ENCODE measurements around the gene BBOF1.

The BBOF1 gene

GRCh38 chr14:74029136-74029535 lies 10.0 kb downstream of the BBOF1 start:
- DNase-seq (ENCODE audit: low read depth) = no peak

GRCh38 chr14:74034572-74034971 lies 15.4 kb downstream of the BBOF1 start:
- DNase-seq (ENCODE audit: low read depth) = no peak

DNA sequence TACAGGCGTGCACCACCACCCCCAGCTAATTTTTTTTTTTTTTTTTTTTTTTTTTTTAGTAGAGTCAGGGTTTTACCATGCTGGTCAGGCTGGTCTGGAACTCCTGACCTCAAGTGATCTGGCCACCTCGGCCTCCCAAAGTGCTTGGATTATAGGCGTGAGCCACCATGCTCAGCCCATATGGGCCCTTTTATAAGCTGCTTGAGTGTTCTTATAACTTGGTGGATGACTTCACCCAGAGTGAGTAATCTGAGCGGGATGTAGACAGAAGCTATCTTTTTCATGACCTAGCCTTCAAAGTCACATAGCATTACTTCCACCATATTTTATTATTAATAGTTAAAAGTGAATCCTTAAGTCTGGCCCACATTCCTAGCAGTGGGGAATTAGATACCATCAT lies 16.4 kb downstream of the BBOF1 start:
- DNase-seq (ENCODE audit: low read depth) = no peak

- no peak for DNase-seq (ENCODE audit: low read depth)
These were observed 19.1 kb downstream of the BBOF1 start for GRCh38 chr14:74038020-74038859.

- no peak for DNase-seq (ENCODE audit: low read depth)
These were observed 23.1 kb downstream of the BBOF1 start for GRCh38 chr14:74042296-74042695.

DNA sequence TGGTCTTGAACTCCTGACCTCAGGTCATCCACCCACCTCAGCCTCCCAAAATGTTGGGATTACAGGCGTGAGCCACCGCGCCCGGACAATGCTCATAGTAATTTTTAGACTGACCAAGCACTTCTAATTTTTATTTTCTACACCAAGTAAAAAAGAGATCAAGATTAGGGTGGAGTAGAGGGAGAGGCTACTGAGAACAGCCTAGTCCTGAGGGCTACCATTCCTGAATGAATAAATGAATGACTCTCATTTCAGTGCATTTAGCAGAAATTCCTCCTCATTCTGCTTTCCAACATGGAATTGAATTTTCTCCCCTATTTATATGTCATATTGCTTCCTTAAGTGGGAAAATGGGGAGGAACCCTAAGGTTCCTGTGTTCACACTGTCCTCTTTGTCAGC lies 26.4 kb downstream of the BBOF1 start:
- no peak for DNase-seq (ENCODE audit: low read depth)

GRCh38 chr14:74048281-74048680 lies 29.1 kb downstream of the BBOF1 start:
- DNase-seq (ENCODE audit: low read depth) = no peak

DNA sequence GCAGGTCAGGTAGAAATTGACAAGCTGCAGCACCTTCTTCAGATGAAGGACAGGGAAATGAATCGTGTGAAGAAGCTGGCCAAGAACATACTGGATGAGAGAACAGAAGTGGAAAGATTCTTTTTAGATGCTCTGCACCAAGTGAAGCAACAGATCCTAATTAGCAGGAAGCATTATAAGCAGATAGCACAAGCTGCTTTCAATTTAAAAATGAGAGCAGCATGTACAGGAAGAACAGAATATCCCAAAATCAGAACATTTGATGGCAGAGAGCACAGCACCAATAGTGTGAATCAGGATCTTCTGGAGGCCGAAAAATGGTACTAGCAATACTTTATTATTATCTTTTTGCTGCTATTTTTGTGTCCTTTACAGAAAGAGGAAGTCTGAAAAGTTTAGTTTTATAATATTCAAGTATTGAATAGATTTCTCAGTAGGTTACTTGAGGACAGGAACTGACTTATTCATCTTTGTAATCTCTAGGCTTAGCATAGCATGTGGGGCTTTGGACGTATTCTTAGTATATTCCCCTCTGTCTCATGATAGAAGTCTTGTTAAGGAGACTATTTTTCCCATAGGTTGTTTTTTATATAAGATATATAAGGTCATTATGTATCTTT lies 30.8 kb downstream of the BBOF1 start:
- no peak for DNase-seq (ENCODE audit: low read depth)

GRCh38 chr14:74062809-74063150 lies 43.6 kb downstream of the BBOF1 start:
- no peak for DNase-seq (ENCODE audit: low read depth)

- no peak for DNase-seq (ENCODE audit: low read depth)
These were observed 45.3 kb downstream of the BBOF1 start for GRCh38 chr14:74064426-74064825.

DNA sequence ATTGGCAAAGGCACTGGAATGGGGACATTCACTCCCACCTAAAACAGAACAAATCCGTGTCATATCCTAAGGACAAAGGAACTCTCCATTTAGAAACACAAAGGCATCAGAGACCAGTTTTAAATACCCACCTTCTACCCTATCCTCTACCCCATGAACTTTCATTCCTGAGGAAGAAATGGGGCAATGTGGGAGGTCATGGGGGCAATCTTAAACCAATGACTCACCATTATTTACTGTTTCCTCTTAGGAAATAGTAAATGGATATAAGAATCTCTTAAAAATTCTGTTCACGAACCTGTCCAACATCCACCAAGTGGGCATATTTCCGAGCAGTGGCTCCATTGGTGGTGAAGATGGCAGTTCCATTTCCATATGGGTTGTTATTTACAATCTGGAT lies 45.7 kb downstream of the BBOF1 start:
- DNase-seq (ENCODE audit: low read depth) = no peak

DNA sequence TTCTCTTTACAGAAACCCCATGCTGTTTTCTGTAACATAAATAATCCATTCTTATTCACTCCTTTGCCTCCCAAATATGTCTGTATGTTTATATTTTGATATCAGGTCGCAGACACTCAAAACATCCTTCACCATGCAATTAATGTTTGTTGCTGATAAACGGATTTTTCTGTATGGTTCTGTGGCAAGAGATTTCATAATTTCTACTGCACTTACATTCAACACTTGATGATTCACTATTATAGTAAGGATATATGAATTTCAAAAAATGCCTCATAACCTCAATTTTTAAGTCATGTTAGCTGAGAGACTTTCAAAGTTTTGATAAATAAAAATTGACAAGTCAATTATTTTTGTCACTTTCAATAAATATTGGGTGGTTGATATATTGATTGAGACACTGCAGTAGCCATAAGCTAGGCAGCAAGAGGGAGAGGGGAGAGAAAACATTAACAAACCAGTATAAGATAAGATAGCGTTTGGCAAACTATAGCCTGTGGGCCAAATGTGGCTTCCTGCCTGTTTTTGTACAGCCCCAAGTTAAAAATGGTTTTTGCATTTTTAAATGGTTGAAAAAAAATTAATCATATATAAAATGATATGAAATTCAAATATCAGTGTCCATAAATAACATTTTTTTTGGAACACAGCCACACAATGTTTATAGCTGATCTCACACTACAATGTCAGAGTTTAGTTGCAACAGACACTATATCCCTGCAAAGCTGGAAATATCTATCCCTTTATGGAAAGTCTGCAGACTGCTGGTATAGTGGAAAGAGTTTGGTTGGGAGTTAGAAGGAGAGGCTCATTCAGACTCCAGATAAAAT lies 46.8 kb downstream of the BBOF1 start:
- DNase-seq (ENCODE audit: low read depth) = no peak

GRCh38 chr14:74077401-74077800 lies 58.3 kb downstream of the BBOF1 start:
- no peak for DNase-seq (ENCODE audit: low read depth)

DNA sequence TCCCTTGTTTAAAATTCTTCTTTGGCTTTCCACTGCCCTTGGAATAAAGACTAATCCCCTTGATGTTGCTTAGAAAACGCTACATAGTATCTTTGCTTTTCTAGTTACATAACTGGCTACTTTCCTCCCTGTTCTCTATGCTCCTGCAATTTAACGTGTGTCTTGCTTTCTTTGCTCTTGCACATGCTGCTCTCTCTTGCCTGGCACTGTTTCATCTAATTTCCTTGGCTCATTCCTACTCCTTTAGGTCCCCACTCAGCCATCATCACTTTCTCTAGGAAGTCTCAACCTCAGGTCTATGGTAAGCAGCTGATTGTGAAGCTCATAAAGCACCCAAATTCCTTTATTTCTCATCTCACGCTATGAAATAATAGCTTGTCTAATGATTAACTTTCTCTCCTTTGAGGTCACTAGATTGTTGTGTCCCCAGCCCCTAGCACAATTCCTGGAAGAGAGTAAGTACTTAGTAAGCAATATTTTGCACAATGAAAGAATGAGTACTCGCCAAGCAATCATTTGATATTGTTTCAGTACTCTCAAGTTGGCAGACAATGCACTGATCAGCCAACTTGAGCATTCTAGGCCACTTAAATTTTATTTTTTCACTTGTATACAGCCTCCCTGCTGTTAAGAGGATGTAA lies 61.8 kb downstream of the BBOF1 start:
- no peak for DNase-seq (ENCODE audit: low read depth)

DNA sequence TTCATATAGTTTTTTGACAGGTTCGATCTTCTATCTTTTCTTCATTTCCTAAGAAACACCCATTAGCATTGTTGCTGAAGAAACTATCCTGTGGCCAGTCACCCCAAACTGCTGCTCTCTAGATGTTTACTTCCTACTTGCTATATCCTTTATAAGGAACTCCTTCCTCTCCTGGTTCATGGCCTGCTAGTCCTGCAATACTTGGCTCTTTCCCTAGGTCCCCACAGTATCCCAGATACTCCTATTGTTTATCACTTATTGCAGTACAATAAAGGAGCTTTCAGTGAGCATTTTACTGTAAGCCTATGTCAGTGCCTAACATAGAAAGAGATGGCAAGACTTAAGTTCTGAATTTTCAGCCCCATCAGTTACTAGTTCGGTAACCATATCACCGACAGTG lies 62.3 kb downstream of the BBOF1 start:
- DNase-seq (ENCODE audit: low read depth) = no peak

DNA sequence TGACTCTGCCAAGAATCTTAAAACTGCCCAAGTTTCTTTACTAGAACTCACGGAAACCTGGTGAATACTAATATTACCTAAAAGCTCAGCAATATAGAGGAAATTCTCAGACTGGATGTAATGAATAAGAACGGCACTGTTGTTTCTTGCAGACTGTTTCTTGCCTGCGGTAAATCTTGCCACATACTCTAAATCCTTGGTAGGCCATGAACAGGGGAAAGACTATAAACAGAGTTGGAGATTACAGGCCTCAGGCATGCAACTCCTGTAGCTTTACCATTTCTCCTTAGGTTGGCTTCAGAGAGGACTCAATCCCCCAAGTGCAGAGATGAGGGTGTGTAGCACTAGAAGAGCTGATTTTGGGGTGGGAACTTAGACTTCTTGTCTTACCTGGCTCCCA lies 64.0 kb downstream of the BBOF1 start:
- no peak for DNase-seq (ENCODE audit: low read depth)

DNA sequence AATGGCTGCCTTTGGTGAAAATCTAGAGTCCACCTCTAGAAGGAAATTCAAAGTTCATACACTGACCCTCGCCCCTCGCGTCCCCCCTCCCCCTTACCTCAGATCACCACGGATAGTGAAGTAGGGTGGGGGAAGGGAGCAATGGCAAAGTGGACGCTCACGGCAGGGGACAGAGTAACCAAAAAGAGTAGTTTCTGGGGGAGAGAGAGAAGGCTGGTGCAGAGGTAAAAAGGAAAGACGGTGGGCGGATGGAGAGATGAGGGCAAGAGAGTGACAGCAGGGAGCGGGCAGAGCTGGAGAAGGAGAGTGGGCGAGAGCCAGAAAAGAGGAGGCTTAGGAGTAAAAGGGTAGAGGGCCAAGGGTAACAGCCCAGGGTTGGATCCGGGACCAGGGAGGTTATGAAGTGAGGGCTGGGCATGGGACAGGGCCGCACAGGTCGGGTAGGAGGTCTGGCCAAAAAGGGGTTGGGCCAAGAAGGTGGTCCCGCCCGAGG lies 64.7 kb downstream of the BBOF1 start:
- DNase-seq (ENCODE audit: low read depth) = no peak

GRCh38 chr14:74084277-74085046 lies 65.3 kb downstream of the BBOF1 start, which contains the start of the genes ALDH6A1 and LIN52:
TSS of gene ALDH6A1 (minus strand) at chr14:74084453. CDS start at chr14:74084394, 59 bp downstream.
TSS of gene LIN52 (plus strand) at chr14:74084956. CDS start at chr14:74084975, 19 bp downstream.
- DNase-seq (ENCODE audit: low read depth) = peak; percentile 100

DNA sequence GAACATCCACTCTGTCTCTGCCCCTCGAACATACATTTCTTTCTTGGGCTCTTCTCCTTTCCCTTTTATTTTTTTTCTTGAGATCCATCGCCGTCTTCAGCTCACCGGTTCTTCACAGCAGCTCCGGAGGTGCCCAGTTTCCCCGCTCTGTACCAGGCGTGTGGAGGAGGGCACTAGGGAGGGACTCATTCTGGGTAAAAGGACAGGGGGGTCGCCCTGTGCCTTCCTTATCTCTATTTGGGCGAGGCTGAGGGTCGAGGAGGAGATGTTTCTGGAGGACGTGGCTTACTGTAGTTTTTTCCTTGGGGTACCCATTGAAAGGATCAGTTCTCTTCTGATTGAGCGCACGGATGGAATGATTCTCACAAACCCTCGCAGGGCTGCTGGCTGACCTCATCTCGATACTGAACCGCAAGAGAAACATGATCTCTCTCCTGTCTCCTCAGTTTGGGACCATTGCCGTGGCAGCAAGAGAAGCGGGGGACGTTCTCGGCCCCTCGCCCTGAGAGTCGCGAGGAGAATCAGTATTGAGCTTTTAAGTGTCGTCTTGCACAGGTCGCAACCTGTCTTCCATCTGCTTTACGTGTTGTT lies 66.0 kb downstream of the BBOF1 start:
- DNase-seq (ENCODE audit: low read depth) = no peak

GRCh38 chr14:74085828-74086227 lies 66.7 kb downstream of the BBOF1 start:
- no peak for DNase-seq (ENCODE audit: low read depth)
